ENCODE results near the gene TMEM132D.

TMEM132D gene

GRCh38 chr12:129873833-129874208 is 30.0 kb downstream of the TMEM132D start:
- DNase-seq (ENCODE audit: extremely low read depth in 1 of 2, low read depth in 1 of 2), result no peak

- no peak for DNase-seq (ENCODE audit: extremely low read depth in 1 of 2, low read depth in 1 of 2)
Measured at GRCh38 chr12:129873111-129873832, 30.6 kb downstream of the TMEM132D start.

GRCh38 chr12:129871991-129872972 is 31.5 kb downstream of the TMEM132D start:
- no peak for DNase-seq (ENCODE audit: extremely low read depth in 1 of 2, low read depth in 1 of 2)

GRCh38 chr12:129870796-129871195 is 33.0 kb downstream of the TMEM132D start:
- no peak for DNase-seq (ENCODE audit: extremely low read depth in 1 of 2, low read depth in 1 of 2)

- no peak for DNase-seq (ENCODE audit: extremely low read depth in 1 of 2, low read depth in 1 of 2)
Measured at GRCh38 chr12:129870136-129870535, 33.7 kb downstream of the TMEM132D start.

- no peak for DNase-seq (ENCODE audit: extremely low read depth in 1 of 2, low read depth in 1 of 2)
Measured at GRCh38 chr12:129868575-129868974, 35.2 kb downstream of the TMEM132D start.

- no peak for DNase-seq (ENCODE audit: extremely low read depth in 1 of 2, low read depth in 1 of 2)
Measured at GRCh38 chr12:129863938-129864337, 39.9 kb downstream of the TMEM132D start.

- DNase-seq (ENCODE audit: extremely low read depth in 1 of 2, low read depth in 1 of 2), result no peak
Measured at GRCh38 chr12:129862561-129863175, 41.2 kb downstream of the TMEM132D start.

- no peak for DNase-seq (ENCODE audit: extremely low read depth in 1 of 2, low read depth in 1 of 2)
Measured at GRCh38 chr12:129861951-129862350, 41.9 kb downstream of the TMEM132D start.

- DNase-seq (ENCODE audit: extremely low read depth in 1 of 2, low read depth in 1 of 2), result no peak
Measured at GRCh38 chr12:129854591-129854990, 49.2 kb downstream of the TMEM132D start.

GRCh38 chr12:129851296-129851695 is 52.5 kb downstream of the TMEM132D start:
- no peak for DNase-seq (ENCODE audit: extremely low read depth in 1 of 2, low read depth in 1 of 2)

- DNase-seq (ENCODE audit: extremely low read depth in 1 of 2, low read depth in 1 of 2), result no peak
Measured at GRCh38 chr12:129848876-129849275, 54.9 kb downstream of the TMEM132D start.

GRCh38 chr12:129847063-129847462 is 56.8 kb downstream of the TMEM132D start:
- DNase-seq (ENCODE audit: extremely low read depth in 1 of 2, low read depth in 1 of 2), result no peak

- no peak for DNase-seq (ENCODE audit: extremely low read depth in 1 of 2, low read depth in 1 of 2)
Measured at GRCh38 chr12:129844662-129845220, 59.1 kb downstream of the TMEM132D start.

GRCh38 chr12:129841251-129841650 is 62.6 kb downstream of the TMEM132D start:
- no peak for DNase-seq (ENCODE audit: extremely low read depth in 1 of 2, low read depth in 1 of 2)

- DNase-seq (ENCODE audit: extremely low read depth in 1 of 2, low read depth in 1 of 2), result no peak
Measured at GRCh38 chr12:129840145-129840884, 63.5 kb downstream of the TMEM132D start.

GRCh38 chr12:129839679-129840078 is 64.1 kb downstream of the TMEM132D start:
- no peak for DNase-seq (ENCODE audit: extremely low read depth in 1 of 2, low read depth in 1 of 2)

- DNase-seq (ENCODE audit: extremely low read depth in 1 of 2, low read depth in 1 of 2), result no peak
Measured at GRCh38 chr12:129831294-129831693, 72.5 kb downstream of the TMEM132D start.

- no peak for DNase-seq (ENCODE audit: extremely low read depth in 1 of 2, low read depth in 1 of 2)
Measured at GRCh38 chr12:129830796-129831195, 73.0 kb downstream of the TMEM132D start.

- DNase-seq (ENCODE audit: extremely low read depth in 1 of 2, low read depth in 1 of 2), result no peak
Measured at GRCh38 chr12:129827866-129828384, 75.9 kb downstream of the TMEM132D start.

Data from stimulated activated CD8-positive, alpha-beta memory T cell treated with anti-CD3 and anti-CD28 coated beads, Interleukin-7, amount 100 ng/mL, for 48 hours (primary cell).